ENCODE measurements around the gene ZNF292.
"Not testable (repeated sequence)": the region's sequence is repeated elsewhere in the genome, so short reads cannot be mapped to it uniquely, and the experiment has no call there.

ZNF292 gene

DNA sequence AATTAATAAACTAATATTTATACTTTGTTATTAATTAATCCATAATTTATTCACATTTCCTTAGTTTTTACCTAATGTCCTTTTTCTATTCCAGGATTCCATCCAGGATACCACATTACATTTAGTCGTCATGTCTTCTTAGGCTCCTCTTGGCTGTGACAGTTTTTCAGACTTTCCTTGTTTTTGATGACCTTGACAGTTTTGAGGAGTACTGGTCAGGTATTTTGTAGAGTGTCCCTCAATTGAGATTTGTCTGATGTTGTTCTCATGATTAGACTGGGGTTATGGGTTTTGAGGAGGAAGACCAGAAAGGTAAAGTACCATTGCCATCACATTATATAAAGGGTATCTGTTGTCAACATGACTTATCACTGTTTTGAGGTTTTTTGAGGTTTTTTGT lies 67.3 kb downstream of the ZNF292 start:
- DNase-seq: no peak

DNA sequence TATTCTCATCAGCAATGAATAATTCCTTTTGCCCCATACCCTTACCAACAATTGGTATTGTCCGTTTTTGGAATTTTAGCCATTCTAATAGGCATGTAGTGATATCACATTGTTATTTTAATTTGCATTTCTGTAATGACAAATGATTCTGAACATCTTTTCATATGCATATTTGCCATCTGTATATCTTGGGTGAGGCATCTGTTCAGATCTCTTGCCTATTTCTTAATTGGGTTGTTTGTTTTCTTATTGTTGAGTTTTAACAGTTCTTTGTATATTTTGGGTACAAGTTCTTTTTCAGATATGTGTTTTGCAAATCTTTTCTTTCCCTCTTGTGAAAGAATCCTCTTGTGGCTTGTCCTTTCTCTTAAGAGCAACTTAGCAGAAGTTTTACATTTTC lies 69.6 kb downstream of the ZNF292 start:
- no peak for DNase-seq

DNA sequence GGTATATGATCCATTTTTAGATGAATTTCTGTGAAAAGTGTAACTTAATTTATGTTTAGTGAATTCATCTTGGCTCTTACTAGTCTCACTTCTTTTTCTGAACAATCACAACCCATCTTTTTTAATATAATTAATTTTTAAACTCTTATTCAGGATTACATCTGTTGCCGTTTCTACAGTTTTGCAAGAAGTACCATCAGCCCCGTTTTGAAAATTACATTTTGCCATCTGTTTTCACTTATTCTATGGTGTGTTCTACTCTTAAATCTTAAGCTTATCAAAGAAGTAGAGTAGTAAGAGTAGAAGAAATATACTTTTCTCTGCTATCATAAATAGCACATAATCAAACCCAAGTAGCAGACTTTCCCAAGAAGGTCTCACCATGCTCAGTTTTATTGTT lies 70.1 kb downstream of the ZNF292 start:
- no peak for DNase-seq

GRCh38 chr6:87225937-87226336 lies 70.6 kb downstream of the ZNF292 start:
- DNase-seq: no peak

DNA sequence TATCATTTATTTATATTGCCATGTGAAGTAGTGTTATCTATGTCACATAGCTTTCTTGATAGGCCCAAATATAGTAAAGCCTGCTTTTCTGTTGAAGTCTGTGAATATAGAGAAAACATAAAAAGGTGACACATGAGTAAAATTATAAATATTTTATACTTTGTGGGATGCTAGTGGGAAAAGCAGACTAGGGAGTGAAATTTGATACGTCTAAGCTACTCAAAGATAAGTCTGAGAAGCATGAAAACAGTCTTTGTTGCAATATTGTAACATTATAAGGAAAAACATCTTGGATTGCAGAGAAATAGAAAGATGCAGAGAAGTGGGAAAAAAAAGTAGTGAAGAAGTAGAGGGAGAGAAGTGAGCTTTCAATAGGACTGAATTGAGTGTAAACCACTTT lies 75.4 kb downstream of the ZNF292 start:
- no peak for DNase-seq

DNA sequence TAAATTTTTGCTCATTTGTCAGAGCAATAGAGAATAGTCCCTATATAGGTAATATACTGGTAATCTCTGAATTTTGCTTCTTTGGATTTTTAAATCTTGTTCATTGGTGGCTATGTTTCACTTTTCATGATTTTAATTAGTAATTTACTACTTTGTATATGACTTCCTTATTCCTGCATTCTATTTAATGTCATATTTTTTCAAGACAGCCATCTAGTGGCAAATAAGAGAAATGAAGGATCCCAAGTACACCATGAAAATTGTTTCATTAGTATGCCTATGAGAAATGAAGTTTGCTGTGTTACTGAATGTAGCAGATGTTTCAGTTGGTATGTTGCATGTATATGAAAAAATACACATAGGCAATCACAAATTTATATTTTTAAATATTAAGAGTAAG lies 82.4 kb downstream of the ZNF292 start:
- peak; percentile 66 for DNase-seq

DNA sequence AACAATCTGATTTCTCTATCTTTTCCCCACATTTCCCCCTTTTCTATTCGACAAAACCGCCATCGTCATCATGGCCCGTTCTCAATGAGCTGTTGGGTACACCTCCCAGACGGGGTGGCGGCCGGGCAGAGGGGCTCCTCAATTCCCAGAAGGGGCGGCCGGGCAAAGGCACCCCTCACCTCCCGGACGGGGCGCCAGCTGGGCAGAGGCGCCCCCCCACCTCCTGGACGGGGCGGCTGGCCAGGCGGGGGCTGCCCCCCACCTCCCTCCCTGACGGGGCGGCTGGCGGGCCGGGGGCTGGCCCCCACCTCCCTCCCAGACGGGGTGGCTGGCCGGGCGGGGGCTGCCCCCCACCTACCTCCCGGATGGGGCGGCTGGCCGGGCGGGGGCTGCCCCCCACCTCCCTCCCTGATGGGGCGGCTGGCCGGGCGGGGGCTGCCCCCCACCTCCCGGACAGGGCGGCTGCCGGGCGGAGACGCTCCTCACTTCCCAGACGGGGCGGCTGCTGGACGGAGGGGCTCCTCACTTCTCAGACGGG lies 83.8 kb downstream of the ZNF292 start:
- not testable (repeated sequence) for DNase-seq

DNA sequence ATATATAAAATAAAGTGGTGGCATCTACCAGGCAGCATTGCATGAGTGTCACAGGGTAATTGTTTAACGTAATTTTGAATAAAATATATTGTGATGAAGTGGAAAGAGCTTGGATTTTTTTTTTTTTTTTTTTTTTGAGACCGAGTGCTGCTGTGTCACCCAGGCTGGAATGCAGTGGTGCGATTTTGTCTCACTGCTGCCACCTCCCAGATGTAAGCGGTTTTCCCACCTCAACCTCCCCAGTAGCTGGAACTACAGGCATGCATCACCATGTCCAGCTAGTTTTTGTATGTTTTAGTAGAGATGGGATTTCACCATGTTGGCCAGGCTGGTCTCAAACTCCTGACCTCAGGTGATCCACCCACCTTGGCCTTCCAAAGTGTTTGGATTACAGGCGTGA lies 85.9 kb downstream of the ZNF292 start:
- DNase-seq: no peak

GRCh38 chr6:87242311-87242710 lies 86.9 kb downstream of the ZNF292 start:
- DNase-seq: no peak

DNA sequence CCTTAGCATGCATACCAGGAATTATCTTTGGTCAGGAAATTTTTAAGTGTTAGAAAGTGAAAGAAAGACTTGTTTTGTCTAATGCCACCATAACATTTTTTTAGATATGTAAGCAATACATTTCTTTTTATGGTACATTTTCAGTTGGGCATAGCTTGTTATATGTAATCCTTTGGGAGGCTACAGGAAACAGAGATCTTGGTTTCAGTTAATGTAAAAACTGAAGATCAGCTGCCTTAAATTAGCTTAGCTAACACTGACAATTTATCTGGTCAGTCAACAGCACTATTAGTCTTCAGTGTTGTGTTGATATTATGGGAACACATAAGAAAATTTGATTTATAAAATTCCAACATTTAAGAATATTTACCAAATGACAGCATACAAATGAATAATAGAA lies 88.4 kb downstream of the ZNF292 start:
- no peak for DNase-seq

DNA sequence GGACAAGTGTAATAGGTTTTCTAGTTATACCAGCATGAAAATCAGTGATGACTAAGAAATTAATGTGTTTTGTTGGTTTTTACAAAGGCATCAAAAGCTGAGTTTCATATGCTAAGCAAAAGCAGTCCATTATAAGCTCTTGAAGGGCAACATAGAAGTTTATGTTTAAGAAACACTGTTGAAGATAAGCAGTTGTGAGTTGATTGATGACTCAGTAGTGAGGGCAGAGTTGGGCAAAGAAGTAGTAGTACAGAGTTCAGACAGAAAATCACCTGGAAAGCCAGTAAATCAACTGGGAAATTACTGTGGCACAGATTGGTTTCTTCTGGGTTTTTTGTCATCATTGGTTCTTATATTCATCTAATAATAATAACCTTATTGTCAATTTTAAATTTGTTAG lies 89.0 kb downstream of the ZNF292 start:
- no peak for DNase-seq

GRCh38 chr6:87250019-87250418 lies 94.7 kb downstream of the ZNF292 start:
- no peak for DNase-seq

DNA sequence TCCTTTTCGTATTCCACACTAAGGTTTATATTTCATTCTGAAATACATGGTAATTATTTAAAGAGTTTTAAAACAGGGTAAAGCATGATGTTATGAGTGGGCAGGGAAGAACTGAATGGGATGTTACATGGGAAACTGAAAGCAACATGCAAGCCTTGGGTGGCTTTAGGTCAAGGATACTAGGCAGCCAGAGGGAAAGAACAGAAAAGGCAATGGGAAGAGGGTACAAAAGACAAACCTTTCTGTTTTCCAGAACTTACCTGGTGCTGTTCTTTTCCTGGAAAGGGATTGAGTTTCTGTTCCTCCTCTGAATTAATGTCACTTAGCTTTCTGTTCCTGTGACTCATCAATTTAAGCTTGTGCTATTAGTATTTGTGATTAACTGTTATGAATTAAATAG lies 95.9 kb downstream of the ZNF292 start:
- DNase-seq: no peak

DNA sequence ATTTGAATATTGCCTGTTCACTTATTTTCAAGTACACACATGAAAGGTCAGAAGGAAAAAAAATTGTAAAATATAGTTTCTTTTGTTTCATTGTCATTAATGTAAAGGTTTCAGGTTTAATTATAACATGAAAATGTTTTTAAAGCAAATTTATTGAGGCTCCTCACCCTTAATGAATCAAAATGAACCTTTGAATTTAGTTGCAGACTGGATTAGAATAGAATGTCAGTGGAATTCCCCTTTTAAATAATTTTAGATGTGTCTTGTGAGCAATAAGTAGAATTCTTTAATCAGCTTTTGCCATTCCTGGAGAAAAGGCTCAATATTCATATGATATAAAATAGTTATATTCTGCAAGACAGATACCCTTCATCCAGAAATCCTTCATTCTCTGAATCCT lies 96.4 kb downstream of the ZNF292 start:
- DNase-seq: no peak

GRCh38 chr6:87257046-87257445 lies 101.7 kb downstream of the ZNF292 start:
- DNase-seq: no peak

- no peak for DNase-seq
These were observed 102.2 kb downstream of the ZNF292 start for GRCh38 chr6:87257565-87257964.

GRCh38 chr6:87257975-87258374 lies 102.6 kb downstream of the ZNF292 start:
- DNase-seq: no peak

DNA sequence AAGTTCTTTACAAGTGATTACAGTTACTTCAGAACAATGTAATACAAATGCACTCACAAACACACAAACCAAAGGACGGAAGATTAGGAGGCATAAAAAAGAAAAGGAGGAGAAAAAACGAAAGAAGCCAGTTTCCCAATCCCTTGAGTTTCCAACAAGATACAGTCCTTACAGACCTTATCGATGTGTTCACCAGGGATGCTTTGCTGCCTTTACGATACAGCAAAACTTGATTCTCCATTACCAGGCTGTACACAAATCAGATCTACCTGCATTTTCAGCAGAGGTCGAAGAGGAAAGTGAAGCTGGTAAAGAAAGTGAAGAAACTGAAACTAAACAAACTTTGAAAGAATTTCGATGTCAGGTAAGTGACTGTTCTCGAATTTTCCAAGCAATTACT lies 104.4 kb downstream of the ZNF292 start:
- no peak for DNase-seq

GRCh38 chr6:87261534-87261933 lies 106.2 kb downstream of the ZNF292 start:
- DNase-seq: no peak

DNA sequence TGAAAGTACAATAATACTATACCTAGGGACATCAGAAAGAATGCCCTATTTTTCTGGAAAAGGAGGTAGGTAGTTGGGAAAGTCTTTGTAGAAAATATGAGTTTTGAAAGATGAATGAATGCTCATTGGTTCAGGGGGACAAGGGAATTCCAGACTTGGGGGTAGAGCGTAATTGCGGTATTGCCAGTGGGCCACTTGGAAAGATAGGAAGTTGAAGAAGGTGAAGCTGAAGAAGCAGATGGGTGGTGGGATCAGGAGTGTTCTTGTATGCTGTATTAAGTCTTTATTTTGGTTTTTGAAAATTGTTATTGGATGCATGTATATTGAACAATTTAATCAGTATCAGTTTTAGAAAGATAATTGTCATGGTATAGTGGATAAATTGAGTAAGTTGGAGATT lies 109.1 kb downstream of the ZNF292 start:
- DNase-seq: no peak

DNA sequence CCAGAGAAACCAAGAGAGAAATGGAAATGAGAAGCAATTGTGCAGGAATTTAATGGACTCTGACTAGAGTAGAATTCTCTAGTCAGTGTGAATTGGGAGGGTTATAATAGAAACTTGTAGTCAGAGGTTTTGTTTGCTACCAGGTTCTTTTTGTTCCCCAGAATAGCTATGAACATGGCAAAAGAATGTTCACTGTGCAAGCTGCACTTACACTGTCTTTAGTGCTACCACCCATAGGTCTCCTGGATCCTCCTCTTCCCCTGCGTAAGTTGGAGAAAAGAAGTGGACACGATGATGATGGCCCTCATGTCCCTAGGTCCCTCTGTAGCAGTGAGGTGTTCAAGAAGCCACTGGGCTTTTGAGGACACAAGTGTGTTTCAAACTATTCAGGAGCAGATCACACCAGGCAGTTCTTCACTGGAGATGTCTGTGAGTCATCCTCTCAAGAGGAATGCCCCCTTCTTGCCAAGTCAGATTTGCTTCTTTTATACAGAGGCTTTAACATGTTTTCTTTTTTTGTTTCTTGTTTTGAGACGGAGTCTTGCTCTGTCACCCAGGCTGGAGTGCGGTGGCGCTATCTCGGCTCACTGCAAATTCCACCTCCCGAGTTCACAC lies 119.4 kb downstream of the ZNF292 start:
- DNase-seq: no peak

DNA sequence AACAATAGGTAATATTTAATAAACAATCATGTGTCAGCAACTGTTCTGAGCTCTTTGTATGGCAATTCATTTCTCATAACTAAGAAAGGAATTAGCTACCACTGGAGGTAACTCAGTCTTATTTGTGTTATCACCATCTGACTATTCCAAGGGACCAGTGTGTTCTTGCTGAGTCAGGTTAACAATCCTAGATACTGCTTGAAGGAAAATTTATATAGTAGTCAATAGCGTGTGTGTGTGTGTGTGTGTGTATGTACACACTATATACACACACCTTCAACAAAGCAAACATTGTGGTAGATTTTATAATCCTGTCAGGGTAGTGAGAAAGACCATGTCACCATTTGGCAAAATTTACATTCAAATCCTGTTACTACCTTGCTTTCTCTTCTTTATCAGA lies 121.3 kb downstream of the ZNF292 start:
- no peak for DNase-seq

DNA sequence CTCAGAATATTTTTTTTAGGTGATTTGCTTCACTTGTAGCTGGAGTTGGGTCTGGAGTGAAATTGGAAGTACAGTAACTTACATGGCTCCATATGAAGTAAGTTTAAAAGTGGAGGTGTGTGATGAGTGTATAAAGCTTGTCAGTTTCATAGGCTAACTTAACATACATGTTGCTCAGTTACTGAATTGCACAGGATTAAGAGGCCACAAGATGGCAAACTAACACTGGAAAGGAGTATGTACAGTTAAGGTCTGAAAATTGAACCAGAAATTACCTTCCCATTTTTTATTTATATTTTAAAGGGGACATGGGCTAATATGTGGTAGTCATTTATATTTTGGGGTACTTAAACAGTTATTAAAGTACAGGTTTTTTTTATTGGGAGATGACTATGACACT lies 121.8 kb downstream of the ZNF292 start:
- peak; percentile 63 for DNase-seq

DNA sequence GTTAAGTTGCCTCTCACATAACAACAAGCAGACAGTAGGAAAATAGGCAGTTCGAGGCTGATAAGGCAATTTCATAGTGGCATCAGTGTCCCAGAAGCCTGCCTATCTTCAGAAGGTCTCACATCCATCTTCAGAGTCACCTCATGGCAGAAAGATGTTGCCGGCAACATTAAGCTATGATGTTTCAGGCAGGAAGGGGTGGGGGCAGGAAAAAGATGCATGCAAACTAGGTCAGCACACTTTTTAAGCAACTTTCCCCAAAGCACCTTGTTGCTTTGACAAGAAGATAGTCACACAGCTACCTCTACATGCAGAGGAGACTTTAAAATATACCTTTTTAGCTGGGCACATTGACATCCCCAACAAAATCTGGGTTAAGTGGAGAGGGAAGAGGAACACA lies 123.8 kb downstream of the ZNF292 start:
- DNase-seq: no peak

DNA sequence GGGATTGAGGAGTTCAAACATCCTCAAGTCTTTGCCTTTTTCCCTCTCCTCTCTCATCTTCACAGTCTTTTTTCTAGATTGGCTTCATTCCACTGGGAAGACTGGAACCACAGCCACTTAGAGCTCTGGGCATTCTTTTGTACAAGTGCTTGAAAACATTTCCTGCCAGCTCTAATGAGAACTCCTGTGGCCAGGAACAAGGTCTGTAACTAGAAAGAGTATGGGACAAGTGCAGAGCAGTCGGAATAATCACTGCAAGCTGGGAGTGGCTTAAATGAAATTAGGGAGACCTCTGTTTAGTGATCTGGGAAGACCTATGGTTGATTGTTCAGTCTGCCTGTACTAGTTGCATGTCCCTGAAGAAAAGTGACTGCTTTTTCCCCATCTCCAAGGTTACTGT lies 126.1 kb downstream of the ZNF292 start:
- DNase-seq: no peak

GRCh38 chr6:87282743-87283142 lies 127.4 kb downstream of the ZNF292 start:
- no peak for DNase-seq
